GM19351 (cell line): Measurements from ENCODE around the gene FOXK2.

ENCODE experiments used
- ATAC-seq: cut with Tn5 transposase; IDR thresholded peaks from one replicate; pipeline ENCODE4 v1.9.1; 2021; ENCODE audit warnings: mild to moderate bottlenecking, moderate library complexity; ENCODE audit not compliant: unreplicated experiment

Gene FOXK2

GRCh38 chr17:82587234-82588086 is 67.9 kb downstream of the FOXK2 start:
- ATAC-seq, result no peak

- ATAC-seq, result no peak
Observed at GRCh38 chr17:82588266-82589175, 69.0 kb downstream of the FOXK2 start.

GRCh38 chr17:82589851-82590180 is 70.3 kb downstream of the FOXK2 start:
- ATAC-seq, result no peak

GRCh38 chr17:82590216-82590615 is 70.7 kb downstream of the FOXK2 start:
- ATAC-seq, result no peak

GRCh38 chr17:82590881-82591539 is 71.5 kb downstream of the FOXK2 start:
- no peak for ATAC-seq

- no peak for ATAC-seq
Observed at GRCh38 chr17:82592289-82592766, 72.8 kb downstream of the FOXK2 start.

GRCh38 chr17:82592767-82593589 is 73.4 kb downstream of the FOXK2 start:
- ATAC-seq, result no peak

GRCh38 chr17:82593590-82594087 is 74.1 kb downstream of the FOXK2 start:
- no peak for ATAC-seq

GRCh38 chr17:82594571-82594970 is 75.0 kb downstream of the FOXK2 start:
- no peak for ATAC-seq

- no peak for ATAC-seq
Observed at GRCh38 chr17:82595893-82596292, 76.4 kb downstream of the FOXK2 start.

- ATAC-seq, result no peak
Observed at GRCh38 chr17:82596296-82596695, 76.8 kb downstream of the FOXK2 start.

- ATAC-seq, result no peak
Observed at GRCh38 chr17:82596837-82597672, 77.5 kb downstream of the FOXK2 start.

- ATAC-seq, result no peak
Observed at GRCh38 chr17:82598256-82599119, 79.0 kb downstream of the FOXK2 start.

GRCh38 chr17:82599674-82600661 is 80.4 kb downstream of the FOXK2 start:
- ATAC-seq, result no peak

- no peak for ATAC-seq
Observed at GRCh38 chr17:82600731-82601446, 81.4 kb downstream of the FOXK2 start.

GRCh38 chr17:82601447-82602000 is 82.0 kb downstream of the FOXK2 start:
- ATAC-seq, result no peak
